Naive thymus-derived CD8-positive, alpha-beta T cell (primary cell): ENCODE measurements around the gene RBM33. TPM values are rescaled to one million over a fixed set of nuclear protein-coding genes. Genes with fewer than 3 reads are reported as not detected.

Experiments
- ATAC-seq, 2 donors: fragments of 150-1000 bp; cut with Tn5 transposase in 1 of 2; sonication (Bioruptor Pico), chemical (Tn5 transposase) in 1 of 2; 1 replicate in 1 of 2; 2 replicates in 1 of 2; pipeline ENCODE4 v1.10.0; 2021; ENCODE audit warnings: mild to moderate bottlenecking in 2 of 2, moderate library complexity in 2 of 2
- POLR2A ChIA-PET: fragments of 350-600 bp; sonication (Branson Sonifier 250); formaldehyde crosslinking; loops from one replicate; lab custom pipeline; 2021; ENCODE audit warnings: antibody characterized with exemption; lab: Charles Lee
- DNase-seq, 10 donors: peaks; one replicate each; pipeline versions ENCODE4 v3.0.0 to v3.0.0-alpha.2; 2020 to 2022
- H3K27ac Mint-ChIP-seq, 10 donors: one replicate each; pipeline ENCODE4 v1.8.0; 2020 to 2022; ENCODE audit warnings: mild to moderate bottlenecking in 10 of 10, mixed read lengths in 10 of 10, moderate library complexity in 4 of 10, inconsistent platforms in 1 of 10
- H3K27me3 Mint-ChIP-seq, 5 donors: one replicate each; pipeline ENCODE4 v1.8.0; 2021 to 2022; ENCODE audit warnings: mixed read lengths in 5 of 5
- H3K36me3 Mint-ChIP-seq, 3 donors: one replicate each; pipeline ENCODE4 v1.8.0; 2020 to 2022; ENCODE audit warnings: mixed read lengths in 3 of 3, mild to moderate bottlenecking in 2 of 3, inconsistent platforms in 1 of 3
- H3K4me1 Mint-ChIP-seq, 4 donors: one replicate each; pipeline ENCODE4 v1.8.0; 2021 to 2022; ENCODE audit warnings: mixed read lengths in 4 of 4
- H3K4me3 Mint-ChIP-seq, 10 donors: one replicate each; pipeline ENCODE4 v1.8.0; 2020 to 2022; ENCODE audit warnings: mild to moderate bottlenecking in 10 of 10, mixed read lengths in 10 of 10, moderate library complexity in 6 of 10, inconsistent platforms in 1 of 10
- H3K9me3 Mint-ChIP-seq, 9 donors: one replicate each; pipeline ENCODE4 v1.8.0; 2020 to 2022; ENCODE audit warnings: mixed read lengths in 9 of 9, mild to moderate bottlenecking in 3 of 9, inconsistent platforms in 1 of 9, moderate library complexity in 1 of 9
- polyA plus RNA-seq, 3 donors: library from polyadenylated mRNA; unstranded; fragments of 300-500 nt; fragmentation: Illumina TruSeq; gene quantifications; one replicate each; pipeline ENCODE4 v1.2.3, GENCODE V29; 2021
- total RNA-seq, 8 experiments: library from RNA in 2 of 8; stranded (reverse) in 2 of 8; gene quantifications; one replicate each; pipeline ENCODE4 v1.2.3 and lab custom pipeline; 2021 to 2026

The RBM33 gene
- total and polyA plus RNA-seq, 5 experiments from 2014 or later, result 35.3 to 173 (median 65.3) TPM

- Mint-ChIP-seq H3K27me3 (peaks cover 6 to 14% (median 9%) of the 10 kb centered on the region in 5 donors), H3K9me3 (no peaks in the 10 kb centered on the region), H3K4me3 (peak overlapping the region in 1 of 10 donors; percentile 42), H3K27ac (no peak overlapping the region), H3K4me1 (peaks cover 4 to 16% (median 9%) of the 10 kb centered on the region in 4 donors), H3K36me3 (peaks cover 0 to 24% (median 0%) of the 10 kb centered on the region in 3 donors)
- POLR2A ChIA-PET, result no interaction called here
- DNase-seq, result peak in 1 of 10 donors; percentile 56
- ATAC-seq, result no peak
Observed at GRCh38 chr7:155789001-155789725, 144.7 kb downstream of the RBM33 start.

- Mint-ChIP-seq H3K9me3 (no peaks in the 10 kb centered on the region), H3K27me3 (peaks cover 6 to 23% (median 10%) of the 10 kb centered on the region in 5 donors), H3K36me3 (peaks cover 0 to 12% (median 0%) of the 10 kb centered on the region in 3 donors), H3K27ac (no peak overlapping the region), H3K4me1 (peaks cover 4 to 16% (median 9%) of the 10 kb centered on the region in 4 donors), H3K4me3 (no peak overlapping the region)
- POLR2A ChIA-PET, result no interaction called here
- ATAC-seq, result no peak
- no peak for DNase-seq
Observed at GRCh38 chr7:155790666-155791065, 146.2 kb downstream of the RBM33 start.

GRCh38 chr7:155791214-155791737 lies 146.8 kb downstream of the RBM33 start:
- peaks cover 6 to 26% (median 9%) of the 10 kb centered on the region in 5 donors for H3K27me3 Mint-ChIP-seq
- no peaks in the 10 kb centered on the region for H3K9me3 Mint-ChIP-seq
- H3K4me1 Mint-ChIP-seq, result peaks cover 4 to 12% (median 8%) of the 10 kb centered on the region in 4 donors
- peak in 1 of 10 donors; percentile 44 for DNase-seq
- no peak for ATAC-seq
- no peak overlapping the region for H3K4me3 Mint-ChIP-seq
- peaks cover 0 to 7% (median 0%) of the 10 kb centered on the region in 3 donors for H3K36me3 Mint-ChIP-seq
- POLR2A ChIA-PET, result no interaction called here
- no peak overlapping the region for H3K27ac Mint-ChIP-seq

GRCh38 chr7:155791836-155792235 lies 147.4 kb downstream of the RBM33 start:
- Mint-ChIP-seq H3K36me3 (peaks cover 0 to 5% (median 0%) of the 10 kb centered on the region in 3 donors), H3K4me3 (no peak overlapping the region), H3K27ac (no peak overlapping the region), H3K9me3 (no peaks in the 10 kb centered on the region), H3K27me3 (peaks cover 6 to 28% (median 8%) of the 10 kb centered on the region in 5 donors), H3K4me1 (peaks cover 4 to 10% (median 7%) of the 10 kb centered on the region in 4 donors)
- POLR2A ChIA-PET, result no interaction called here
- ATAC-seq (no peak), DNase-seq (no peak)

- Mint-ChIP-seq H3K4me3 (no peak overlapping the region), H3K27me3 (peaks cover 6 to 28% (median 8%) of the 10 kb centered on the region in 5 donors)
- peak in 1 of 10 donors; percentile 28 for DNase-seq
Observed at GRCh38 chr7:155792315-155792960, 148.0 kb downstream of the RBM33 start.

GRCh38 chr7:155792999-155793560 lies 148.6 kb downstream of the RBM33 start:
- H3K27ac Mint-ChIP-seq, result no peak overlapping the region
- ATAC-seq, result no peak
- peaks cover 0 to 3% (median 1%) of the 10 kb centered on the region in 4 donors for H3K4me1 Mint-ChIP-seq
- no peaks in the 10 kb centered on the region for H3K9me3 Mint-ChIP-seq
- peak in 1 of 10 donors; percentile 30 for DNase-seq
- POLR2A ChIA-PET, result no interaction called here
- no peak overlapping the region for H3K4me3 Mint-ChIP-seq
- peaks cover 0 to 5% (median 0%) of the 10 kb centered on the region in 3 donors for H3K36me3 Mint-ChIP-seq
- peaks cover under 1 to 23% (median 4%) of the 10 kb centered on the region in 5 donors for H3K27me3 Mint-ChIP-seq

More at GRCh38 chr7:155792315-155792960, 148.0 kb downstream of the RBM33 start:
- Mint-ChIP-seq H3K36me3 (peaks cover 0 to 5% (median 0%) of the 10 kb centered on the region in 3 donors), H3K27ac (no peak overlapping the region), H3K9me3 (no peaks in the 10 kb centered on the region), H3K4me1 (peaks cover 4 to 8% (median 6%) of the 10 kb centered on the region in 4 donors)
- no peak for ATAC-seq
- POLR2A ChIA-PET, result no interaction called here

GRCh38 chr7:155793720-155794119 lies 149.3 kb downstream of the RBM33 start:
- POLR2A ChIA-PET, result no interaction called here
- no peaks in the 10 kb centered on the region for H3K9me3 Mint-ChIP-seq
- no peak overlapping the region for H3K27ac Mint-ChIP-seq
- H3K4me3 Mint-ChIP-seq, result no peak overlapping the region
- ATAC-seq (no peak), DNase-seq (peak in 1 of 10 donors; percentile 18)
- H3K27me3 Mint-ChIP-seq, result peaks cover 7 to 27% (median 10%) of the 10 kb centered on the region in 5 donors
- peaks cover 3 to 8% (median 4%) of the 10 kb centered on the region in 4 donors for H3K4me1 Mint-ChIP-seq
- H3K36me3 Mint-ChIP-seq, result peaks cover 0 to 5% (median 0%) of the 10 kb centered on the region in 3 donors

- POLR2A ChIA-PET, result no interaction called here
- ATAC-seq (no peak), DNase-seq (peak in 1 of 10 donors; percentile 43)
- H3K9me3 Mint-ChIP-seq, result no peaks in the 10 kb centered on the region
- no peak overlapping the region for H3K4me3 Mint-ChIP-seq
- peaks cover 4 to 8% (median 5%) of the 10 kb centered on the region in 4 donors for H3K4me1 Mint-ChIP-seq
- peaks cover 7 to 25% (median 11%) of the 10 kb centered on the region in 5 donors for H3K27me3 Mint-ChIP-seq
- H3K36me3 Mint-ChIP-seq, result peaks cover 0 to under 1% (median 0%) of the 10 kb centered on the region in 3 donors
- H3K27ac Mint-ChIP-seq, result no peak overlapping the region
Observed at GRCh38 chr7:155794196-155794595, 149.7 kb downstream of the RBM33 start.

- peaks cover 4 to 8% (median 6%) of the 10 kb centered on the region in 4 donors for H3K4me1 Mint-ChIP-seq
- DNase-seq (peak in 1 of 10 donors; percentile 18), ATAC-seq (no peak)
- POLR2A ChIA-PET, result no interaction called here
- peaks cover 9 to 34% (median 20%) of the 10 kb centered on the region in 5 donors for H3K27me3 Mint-ChIP-seq
- no peaks in the 10 kb centered on the region for H3K36me3 Mint-ChIP-seq
- no peak overlapping the region for H3K27ac Mint-ChIP-seq
- H3K4me3 Mint-ChIP-seq, result no peak overlapping the region
- H3K9me3 Mint-ChIP-seq, result no peaks in the 10 kb centered on the region
Observed at GRCh38 chr7:155795401-155795800, 150.9 kb downstream of the RBM33 start.

- DNase-seq (peak in 1 of 10 donors; percentile 27), ATAC-seq (no peak)
- POLR2A ChIA-PET, result no interaction called here
- Mint-ChIP-seq H3K27me3 (peaks cover 9 to 40% (median 23%) of the 10 kb centered on the region in 5 donors), H3K4me3 (no peak overlapping the region), H3K27ac (no peak overlapping the region), H3K36me3 (no peaks in the 10 kb centered on the region), H3K4me1 (peaks cover 4 to 8% (median 6%) of the 10 kb centered on the region in 4 donors), H3K9me3 (no peaks in the 10 kb centered on the region)
Observed at GRCh38 chr7:155795951-155796350, 151.5 kb downstream of the RBM33 start.

- H3K27me3 Mint-ChIP-seq, result peaks cover 13 to 45% (median 30%) of the 10 kb centered on the region in 5 donors
- H3K27ac Mint-ChIP-seq, result no peak overlapping the region
- H3K9me3 Mint-ChIP-seq, result no peaks in the 10 kb centered on the region
- peak; percentile 33 to 73 (median 60) for DNase-seq
- POLR2A ChIA-PET, result no interaction called here
- no peak overlapping the region for H3K4me3 Mint-ChIP-seq
- peak; percentile 56 to 86 for ATAC-seq
- H3K4me1 Mint-ChIP-seq, result peaks cover 4 to 8% (median 6%) of the 10 kb centered on the region in 4 donors
- H3K36me3 Mint-ChIP-seq, result no peaks in the 10 kb centered on the region
Observed at GRCh38 chr7:155796381-155797261, 152.2 kb downstream of the RBM33 start.
